ENCODE measurements around the gene SLC6A15. TPM values are rescaled to one million over a fixed set of nuclear protein-coding genes. Genes with fewer than 3 reads are reported as not detected.

The SLC6A15 gene
- total RNA-seq = 10 to 100 TPM in 1 of 4 donors, 1 to 10 TPM in 3; 2.4 to 10.1 (median 3.6) TPM

- peak; percentile 17 to 94 for DNase-seq (ENCODE audit: low spot score in 2 of 2)
- intact Hi-C loops (cut with DNase I; ENCODE audit: low total_unique reads) = no loop called here
- peak within 1 kb of the TSS; percentile 43 for H3K4me3 ChIP-seq (ENCODE audit: low read depth, poor library complexity, severe bottlenecking)
- WGBS, 2 donors = 1 to 7% methylated on average over 51 to 57 of the region's 67 CpGs
- TF ChIP-seq POLR2A (IDR thresholded peaks at IDR 0.05) = no peak
- TF ChIP-seq CTCF (IDR thresholded peaks at IDR 0.05) = no peak
Observed at GRCh38 chr12:84912198-84913128, at the start of gene SLC6A15. Gene SLC6A15, minus strand, starts transcription at chr12:84912799. Its CDS starts 20,679 bp downstream, at chr12:84892120.

DNA sequence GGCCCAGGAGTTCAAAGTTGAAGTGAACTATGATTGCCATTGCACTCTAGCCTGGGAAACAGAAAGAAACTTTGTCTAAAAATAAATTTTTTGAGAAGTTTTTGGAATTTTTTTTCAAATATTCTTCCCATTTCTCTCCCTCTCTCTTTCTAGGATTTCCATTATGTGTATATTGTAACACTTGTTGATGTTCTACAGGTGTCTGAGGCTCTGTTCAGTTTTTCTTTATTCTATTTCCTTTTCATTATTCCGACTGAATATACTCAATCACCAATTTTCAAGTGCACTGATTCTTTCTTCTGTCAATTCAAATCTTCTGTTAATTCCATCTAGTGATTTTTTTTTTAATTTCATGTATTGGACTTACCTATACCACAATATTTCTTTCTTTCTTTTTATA, 48.3 kb upstream of the SLC6A15 start:
- 79 to 93% methylated on average over 1 of the region's 1 CpG for WGBS, 2 donors
- intact Hi-C loops (cut with DNase I; ENCODE audit: low total_unique reads) = no loop called here
- no peak overlapping the region for H3K4me3 ChIP-seq (ENCODE audit: low read depth, poor library complexity, severe bottlenecking)
- no peak for DNase-seq (ENCODE audit: low spot score in 2 of 2)
- TF ChIP-seq POLR2A (IDR thresholded peaks at IDR 0.05) (no peak), CTCF (IDR thresholded peaks at IDR 0.05) (no peak)

DNA sequence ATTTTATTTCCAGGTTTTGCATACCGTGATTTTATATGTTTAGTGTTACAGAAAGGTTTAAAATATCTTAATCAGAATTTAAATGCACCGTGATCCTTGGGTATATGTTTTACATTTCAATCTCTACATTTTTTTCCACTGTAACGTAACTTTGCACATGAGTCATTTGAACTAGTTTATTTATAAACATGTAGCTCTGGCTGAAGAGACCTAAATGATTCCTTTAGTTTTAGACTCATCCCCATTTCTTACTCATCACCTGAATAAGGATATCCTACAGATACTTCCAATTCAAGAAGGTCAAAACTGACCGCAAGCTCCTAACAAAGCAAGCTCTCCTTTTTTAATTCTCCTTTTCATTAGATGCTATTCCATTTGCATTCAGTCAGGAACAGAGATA, 42.7 kb upstream of the SLC6A15 start:
- intact Hi-C loops (cut with DNase I; ENCODE audit: low total_unique reads) = no loop called here
- H3K4me3 ChIP-seq (ENCODE audit: low read depth, poor library complexity, severe bottlenecking) = no peak overlapping the region
- 57 to 66% methylated on average over 4 of the region's 4 CpGs for WGBS, 2 donors
- no peak for DNase-seq (ENCODE audit: low spot score in 2 of 2)
- no peak for TF ChIP-seq POLR2A (IDR thresholded peaks at IDR 0.05)
- no peak for TF ChIP-seq CTCF (IDR thresholded peaks at IDR 0.05)

DNA sequence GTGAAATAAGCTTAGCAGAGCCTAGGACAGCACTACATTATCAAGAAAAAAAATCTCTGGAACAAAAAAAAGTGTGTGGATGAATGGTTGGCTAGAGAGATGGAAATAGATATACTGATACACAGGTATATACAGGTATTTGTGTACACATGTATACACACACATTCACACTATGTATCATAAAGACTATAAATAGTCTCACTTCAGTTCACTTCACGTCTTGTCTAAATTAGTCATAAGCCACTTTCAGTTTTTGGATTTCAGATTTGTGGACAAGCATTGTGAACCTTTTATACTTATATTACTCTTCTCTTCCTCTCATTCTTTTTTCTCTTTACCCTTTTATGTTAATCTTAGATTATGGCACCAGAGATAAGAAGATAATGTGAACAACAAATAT, 41.8 kb upstream of the SLC6A15 start:
- 46 to 54% methylated on average over 1 of the region's 1 CpG for WGBS, 2 donors
- DNase-seq (ENCODE audit: low spot score in 2 of 2) = no peak
- no peak for TF ChIP-seq POLR2A (IDR thresholded peaks at IDR 0.05)
- no peak for TF ChIP-seq CTCF (IDR thresholded peaks at IDR 0.05)
- intact Hi-C loops (cut with DNase I; ENCODE audit: low total_unique reads) = no loop called here
- H3K4me3 ChIP-seq (ENCODE audit: low read depth, poor library complexity, severe bottlenecking) = no peak overlapping the region

GRCh38 chr12:84950971-84951546, 38.5 kb upstream of the SLC6A15 start:
- intact Hi-C loops (cut with DNase I; ENCODE audit: low total_unique reads) = no loop called here
- 71 to 80% methylated on average over 3 of the region's 3 CpGs for WGBS, 2 donors
- no peak for TF ChIP-seq CTCF (IDR thresholded peaks at IDR 0.05)
- no peak for TF ChIP-seq POLR2A (IDR thresholded peaks at IDR 0.05)
- no peak for DNase-seq (ENCODE audit: low spot score in 2 of 2)
- no peak overlapping the region for H3K4me3 ChIP-seq (ENCODE audit: low read depth, poor library complexity, severe bottlenecking)
